Measurements from ENCODE around the gene AOPEP.

- TF ChIP-seq, protein P1, sequence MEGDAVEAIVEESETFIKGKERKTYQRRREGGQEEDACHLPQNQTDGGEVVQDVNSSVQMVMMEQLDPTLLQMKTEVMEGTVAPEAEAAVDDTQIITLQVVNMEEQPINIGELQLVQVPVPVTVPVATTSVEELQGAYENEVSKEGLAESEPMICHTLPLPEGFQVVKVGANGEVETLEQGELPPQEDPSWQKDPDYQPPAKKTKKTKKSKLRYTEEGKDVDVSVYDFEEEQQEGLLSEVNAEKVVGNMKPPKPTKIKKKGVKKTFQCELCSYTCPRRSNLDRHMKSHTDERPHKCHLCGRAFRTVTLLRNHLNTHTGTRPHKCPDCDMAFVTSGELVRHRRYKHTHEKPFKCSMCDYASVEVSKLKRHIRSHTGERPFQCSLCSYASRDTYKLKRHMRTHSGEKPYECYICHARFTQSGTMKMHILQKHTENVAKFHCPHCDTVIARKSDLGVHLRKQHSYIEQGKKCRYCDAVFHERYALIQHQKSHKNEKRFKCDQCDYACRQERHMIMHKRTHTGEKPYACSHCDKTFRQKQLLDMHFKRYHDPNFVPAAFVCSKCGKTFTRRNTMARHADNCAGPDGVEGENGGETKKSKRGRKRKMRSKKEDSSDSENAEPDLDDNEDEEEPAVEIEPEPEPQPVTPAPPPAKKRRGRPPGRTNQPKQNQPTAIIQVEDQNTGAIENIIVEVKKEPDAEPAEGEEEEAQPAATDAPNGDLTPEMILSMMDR (IDR thresholded peaks at IDR 0.05; ENCODE audit: poor library complexity, severe bottlenecking), result no peak
- TF ChIP-seq POLR2AphosphoS5 (IDR thresholded peaks at IDR 0.05) (no peak), TAF1 (IDR thresholded peaks at IDR 0.05; ENCODE audit: low read depth) (no peak), RAD21 (conservative IDR thresholded peaks at IDR 0.05) (peak; percentile 43), EP300 (conservative IDR thresholded peaks at IDR 0.05; ENCODE audit: poor library complexity, severe bottlenecking) (no peak)
These were observed 279.0 kb downstream of the AOPEP start for GRCh38 chr9:95005278-95006143.
